Effector memory CD4-positive, alpha-beta T cell (primary cell): ENCODE data around the gene FBXO40.

Source experiments
- DNase-seq, 3 donors: peaks; one replicate each; pipeline ENCODE4 v3.0.0-alpha.2; 2020
- H3K27ac ChIP-seq: 2 replicates; pipeline ENCODE4 v1.7.0; 2013; ENCODE audit warnings: mild to moderate bottlenecking, low read length, moderate library complexity; ENCODE audit not compliant: insufficient read depth, poor library complexity, severe bottlenecking
- H3K27me3 ChIP-seq: replicated peaks from 2 replicates; pipeline ENCODE4 v1.7.0; 2013; ENCODE audit warnings: mild to moderate bottlenecking, low read length; ENCODE audit not compliant: insufficient read depth, control insufficient read depth, poor library complexity, severe bottlenecking
- H3K36me3 ChIP-seq: 2 replicates; pipeline ENCODE4 v1.7.0; 2013; ENCODE audit warnings: mild to moderate bottlenecking, low read length, moderate library complexity; ENCODE audit not compliant: control insufficient read depth, insufficient read depth
- H3K4me1 ChIP-seq: 2 replicates; pipeline ENCODE4 v1.7.0; 2013; ENCODE audit warnings: low read length, mild to moderate bottlenecking; ENCODE audit not compliant: control insufficient read depth, insufficient read depth, poor library complexity, severe bottlenecking
- H3K4me3 ChIP-seq: 2 replicates; pipeline ENCODE4 v1.7.0; 2013; ENCODE audit warnings: low read length, low read depth, mild to moderate bottlenecking; ENCODE audit not compliant: insufficient read depth, poor library complexity, severe bottlenecking
- H3K9me3 ChIP-seq: 2 replicates; pipeline ENCODE4 v1.7.0; 2013; ENCODE audit warnings: mild to moderate bottlenecking, low read length, moderate library complexity; ENCODE audit not compliant: control insufficient read depth

FBXO40 gene

DNA sequence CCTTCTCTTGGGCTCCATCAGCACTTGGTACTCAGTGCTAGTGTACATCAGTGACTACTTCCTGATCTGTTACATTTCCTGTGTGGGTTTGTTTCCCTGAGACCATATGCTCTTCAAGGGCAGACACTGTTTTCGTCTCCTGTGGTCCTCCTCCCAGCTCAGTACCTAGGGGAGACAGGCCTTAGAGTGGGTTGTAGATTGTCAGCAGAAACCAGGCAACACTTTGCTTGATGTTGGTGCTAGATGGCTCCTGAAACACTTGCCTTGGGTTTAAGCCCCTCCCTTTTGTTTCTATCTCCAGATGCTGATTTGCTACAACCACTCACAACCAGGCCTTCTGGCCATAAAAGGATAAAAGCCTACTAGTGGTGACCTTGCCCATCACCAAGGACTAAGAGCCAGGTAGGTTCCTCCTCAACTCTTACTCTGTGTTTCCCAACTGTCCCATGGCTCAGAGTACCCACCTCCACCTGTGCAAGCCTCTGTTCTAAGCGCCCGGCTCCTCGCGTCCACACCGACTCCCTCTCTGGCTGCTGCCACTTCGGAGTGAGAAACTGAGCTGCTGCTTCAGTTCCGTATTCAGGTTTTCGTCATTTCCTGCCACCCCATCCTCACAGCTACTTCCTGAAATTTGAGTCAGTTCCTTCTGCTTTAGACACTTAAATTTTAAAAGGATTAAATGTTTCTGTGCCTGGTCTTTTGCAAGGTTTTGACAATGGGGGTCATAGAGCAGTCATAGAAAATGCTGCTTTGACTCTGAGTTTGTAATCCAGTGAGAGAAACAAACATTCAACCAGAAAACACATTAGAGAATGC is 67.4 kb downstream of the FBXO40 start, which contains the start of gene HCLS1:
Gene HCLS1 (minus strand): TSS at position 548 of the 816 bp plus-strand sequence. CDS start 2,556 bp downstream, outside the sequence.
- peak within 1 kb of the TSS; percentile 88 for H3K27ac ChIP-seq

DNA sequence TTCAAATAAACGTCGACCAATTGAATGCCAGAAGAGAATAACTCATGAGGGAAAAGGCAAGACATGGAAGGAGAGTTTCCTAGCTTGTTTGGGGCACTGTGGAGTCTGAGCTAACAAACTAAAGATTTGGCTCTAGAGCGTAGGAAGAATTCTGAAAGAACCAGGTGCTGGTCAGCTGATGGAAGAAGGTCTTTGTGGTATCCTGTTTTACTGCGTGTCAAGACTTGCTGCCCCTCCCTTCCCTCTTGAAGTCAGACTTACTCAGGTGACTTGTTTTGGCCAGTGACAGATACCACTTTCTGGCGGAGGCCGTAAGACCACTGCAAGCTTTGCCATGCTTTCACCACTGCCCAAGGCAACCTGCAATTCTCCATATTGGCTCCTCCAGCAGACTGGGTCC is 68.2 kb downstream of the FBXO40 start:
- Histone ChIP-seq H3K36me3 (peaks cover 45% of the 10 kb centered on the region), H3K9me3 (no peaks in the 10 kb centered on the region), H3K4me1 (peaks cover 38% of the 10 kb centered on the region), H3K27ac (peak overlapping the region; percentile 88), H3K4me3 (no peak overlapping the region), H3K27me3 (no peaks in the 10 kb centered on the region)
- DNase-seq = no peak

More for the DNA sequence above, 67.4 kb downstream of the FBXO40 start, which contains the start of gene HCLS1:
- DNase-seq = peak; percentile 48 to 66 (median 63)
- Histone ChIP-seq H3K4me1 (peaks cover 38% of the 10 kb centered on the region), H3K36me3 (peaks cover 42% of the 10 kb centered on the region), H3K9me3 (no peaks in the 10 kb centered on the region), H3K27me3 (no peaks in the 10 kb centered on the region), H3K4me3 (peak within 1 kb of the TSS; percentile 50)

DNA sequence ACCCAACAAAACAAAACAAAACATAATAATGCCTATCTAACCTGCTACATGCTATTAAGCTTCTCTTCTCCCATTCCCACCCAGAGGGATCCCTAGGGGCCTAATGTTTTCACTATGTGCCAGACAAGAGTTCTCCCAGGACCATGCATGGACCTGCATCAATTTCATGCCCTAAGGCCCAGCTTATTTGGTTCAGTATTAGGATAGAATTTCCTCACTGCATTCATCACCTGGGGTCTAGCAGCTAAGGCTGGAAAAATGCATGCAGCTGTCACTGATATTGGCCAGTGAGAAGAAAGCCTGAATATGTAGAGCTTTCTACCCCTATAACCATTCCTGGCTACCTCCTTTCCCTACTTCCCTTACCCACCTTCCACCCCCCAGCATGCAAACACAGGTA is 69.6 kb downstream of the FBXO40 start:
- Histone ChIP-seq H3K27ac (no peak overlapping the region), H3K4me1 (peaks cover 30% of the 10 kb centered on the region), H3K27me3 (no peaks in the 10 kb centered on the region), H3K4me3 (no peak overlapping the region), H3K9me3 (no peaks in the 10 kb centered on the region), H3K36me3 (peaks cover 45% of the 10 kb centered on the region)
- no peak for DNase-seq

DNA sequence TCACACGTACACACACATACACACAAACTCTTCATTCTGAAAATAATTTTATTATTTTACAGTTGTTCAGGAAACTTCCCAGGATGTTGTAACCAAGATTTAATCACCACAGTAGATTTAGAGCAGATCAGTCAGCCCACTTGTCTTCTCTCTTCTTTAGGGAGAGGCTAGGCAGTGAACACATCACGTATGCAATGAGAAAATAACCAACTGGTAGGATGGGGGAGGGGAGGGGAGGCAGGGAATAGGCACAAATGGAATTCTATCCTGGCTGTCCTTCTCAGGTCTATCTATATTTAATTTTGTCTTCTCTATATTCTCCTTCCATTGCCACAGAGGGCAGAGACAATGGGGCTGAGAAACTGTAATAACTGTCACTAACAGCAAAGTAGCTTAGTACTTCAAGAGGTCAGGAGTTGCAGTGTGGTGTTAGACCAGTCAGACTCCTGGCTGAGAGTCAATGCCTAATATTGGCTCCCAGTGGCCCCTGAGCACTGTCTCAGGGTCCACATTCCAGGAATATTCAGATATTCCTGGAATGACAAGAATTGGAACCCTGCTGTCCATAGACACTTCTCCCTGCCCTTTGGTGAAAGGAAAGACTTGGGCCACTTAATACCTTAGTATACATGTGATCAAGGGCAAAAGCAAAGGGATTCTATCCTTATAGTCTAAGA is 70.1 kb downstream of the FBXO40 start:
- no peak overlapping the region for H3K4me3 ChIP-seq
- no peaks in the 10 kb centered on the region for H3K27me3 ChIP-seq
- H3K9me3 ChIP-seq = no peaks in the 10 kb centered on the region
- no peak overlapping the region for H3K27ac ChIP-seq
- peaks cover 24% of the 10 kb centered on the region for H3K4me1 ChIP-seq
- H3K36me3 ChIP-seq = peaks cover 46% of the 10 kb centered on the region
- no peak for DNase-seq

DNA sequence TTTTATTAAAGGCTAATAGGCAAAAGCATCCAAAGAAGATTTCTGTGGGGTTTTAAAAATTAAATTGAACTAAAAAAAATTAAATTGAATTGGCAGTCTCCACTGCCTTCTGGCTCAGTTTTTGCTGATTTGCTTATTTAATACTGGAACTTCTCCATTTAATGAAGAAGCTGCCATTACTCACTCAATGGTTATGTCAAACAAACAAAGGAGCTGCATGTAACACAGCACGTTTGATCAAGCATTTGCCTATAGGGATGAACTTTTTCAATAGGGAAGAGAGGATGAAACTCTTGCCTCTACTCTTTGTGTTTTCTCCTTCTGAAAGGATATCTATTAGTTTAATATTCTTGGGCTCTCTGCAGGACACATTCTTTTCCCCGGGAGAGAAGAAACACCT is 72.3 kb downstream of the FBXO40 start:
- H3K4me1 ChIP-seq = peaks cover 8% of the 10 kb centered on the region
- no peak overlapping the region for H3K27ac ChIP-seq
- peaks cover 60% of the 10 kb centered on the region for H3K36me3 ChIP-seq
- H3K9me3 ChIP-seq = no peaks in the 10 kb centered on the region
- no peak for DNase-seq
- no peaks in the 10 kb centered on the region for H3K27me3 ChIP-seq
- H3K4me3 ChIP-seq = no peak overlapping the region

DNA sequence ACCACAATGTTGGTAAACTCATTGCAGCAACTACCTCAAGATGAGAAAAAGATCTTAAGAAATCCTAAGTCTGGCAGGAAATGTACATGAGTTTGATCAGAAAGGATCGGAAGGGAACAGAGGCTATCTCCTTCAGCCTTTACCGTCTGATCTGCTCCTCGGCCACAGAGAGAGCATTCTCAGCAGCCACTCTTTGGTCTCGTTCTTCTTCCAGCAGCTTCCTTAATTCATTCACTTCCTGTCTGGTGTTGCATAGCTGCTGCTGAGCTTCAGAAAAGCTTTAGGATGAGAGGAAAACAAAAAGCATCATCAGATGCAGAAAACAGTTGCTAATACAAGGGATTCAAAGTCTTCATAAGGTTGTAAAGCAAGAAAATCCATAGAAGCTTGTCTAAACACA is 74.2 kb downstream of the FBXO40 start:
- H3K27ac ChIP-seq = no peak overlapping the region
- H3K9me3 ChIP-seq = no peaks in the 10 kb centered on the region
- H3K4me3 ChIP-seq = no peak overlapping the region
- H3K4me1 ChIP-seq = no peaks in the 10 kb centered on the region
- peaks cover 60% of the 10 kb centered on the region for H3K36me3 ChIP-seq
- no peak for DNase-seq
- H3K27me3 ChIP-seq = no peaks in the 10 kb centered on the region

DNA sequence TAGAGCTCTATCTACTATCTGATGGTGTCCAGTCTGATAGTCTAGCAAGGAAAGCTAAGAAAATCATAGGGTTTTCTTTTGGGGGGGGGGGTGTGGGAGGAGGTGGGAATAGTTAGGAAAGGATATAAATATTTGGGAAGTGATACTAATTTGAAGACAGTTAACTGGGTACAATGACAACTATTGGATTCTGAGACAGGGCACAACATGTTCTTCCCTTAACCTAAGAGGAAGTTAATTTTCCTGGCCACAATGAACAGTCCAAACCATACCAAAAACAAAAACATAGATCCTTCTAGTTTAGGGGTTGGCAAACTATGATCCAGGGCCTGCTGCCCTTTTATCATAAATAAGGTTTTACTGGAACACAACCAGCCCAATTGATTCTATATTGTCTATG is 77.5 kb downstream of the FBXO40 start:
- Histone ChIP-seq H3K27me3 (no peaks in the 10 kb centered on the region), H3K4me1 (no peaks in the 10 kb centered on the region), H3K9me3 (no peaks in the 10 kb centered on the region), H3K4me3 (no peak overlapping the region), H3K36me3 (peaks cover 61% of the 10 kb centered on the region), H3K27ac (no peak overlapping the region)
- DNase-seq = no peak

DNA sequence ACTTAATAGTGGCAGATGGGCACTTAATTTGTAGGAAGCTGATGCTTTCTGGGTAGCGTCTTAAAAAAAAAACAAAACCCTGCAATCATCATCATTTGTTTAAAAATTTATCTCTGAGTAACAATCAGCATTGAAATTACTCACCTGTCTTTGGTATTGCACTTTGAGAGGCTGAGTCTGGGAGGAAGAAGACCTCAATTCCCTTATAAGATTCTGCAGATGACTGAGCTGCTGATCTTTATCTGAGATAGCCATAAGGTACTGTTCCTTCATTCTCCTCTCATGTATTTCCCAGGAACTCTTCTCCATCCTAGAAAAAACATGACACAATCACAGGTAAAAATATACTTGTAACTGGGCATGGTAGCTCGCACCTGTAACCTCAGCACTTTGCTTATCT is 84.0 kb downstream of the FBXO40 start:
- Histone ChIP-seq H3K9me3 (no peaks in the 10 kb centered on the region), H3K27me3 (no peaks in the 10 kb centered on the region), H3K27ac (no peak overlapping the region), H3K4me3 (no peak overlapping the region), H3K4me1 (no peaks in the 10 kb centered on the region), H3K36me3 (peaks cover 69% of the 10 kb centered on the region)
- DNase-seq = no peak
